NCI-H2081 treated with DMSO at 0.1 percent for 48 hours (cell line): Measurements from ENCODE around the gene PARVA.

Source experiments
- DNase-seq: peaks from one replicate; lab custom pipeline; 2025; lab: John Stamatoyannopoulos, UW

The PARVA gene

DNA sequence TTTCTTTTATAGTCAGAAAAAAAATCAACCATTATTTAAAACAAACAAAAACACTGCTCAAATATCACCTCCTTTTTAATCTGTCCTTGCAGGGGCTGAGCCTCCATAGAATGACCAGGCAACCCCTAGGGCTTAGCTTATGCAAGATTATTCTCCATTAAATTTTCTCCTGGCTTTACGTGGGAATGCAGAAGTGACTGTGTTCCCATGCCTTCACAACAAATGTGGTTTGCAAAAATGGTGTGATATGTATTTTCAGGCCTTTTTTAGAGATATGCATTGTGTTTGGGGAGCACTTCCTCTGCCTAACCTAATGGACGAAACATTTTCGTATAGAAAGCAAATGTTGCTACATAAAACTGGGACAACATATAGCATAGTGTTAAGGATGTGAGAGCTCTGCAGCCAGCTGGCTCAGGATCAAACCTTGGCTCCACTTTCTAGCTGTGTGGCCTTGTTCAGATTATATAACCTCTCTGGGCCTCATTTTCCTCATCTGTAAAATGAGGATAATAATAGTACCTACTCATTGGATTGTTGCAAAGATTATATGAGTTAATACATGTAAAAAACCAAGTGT lies 82.6 kb downstream of the PARVA start:
- DNase-seq: no peak

DNA sequence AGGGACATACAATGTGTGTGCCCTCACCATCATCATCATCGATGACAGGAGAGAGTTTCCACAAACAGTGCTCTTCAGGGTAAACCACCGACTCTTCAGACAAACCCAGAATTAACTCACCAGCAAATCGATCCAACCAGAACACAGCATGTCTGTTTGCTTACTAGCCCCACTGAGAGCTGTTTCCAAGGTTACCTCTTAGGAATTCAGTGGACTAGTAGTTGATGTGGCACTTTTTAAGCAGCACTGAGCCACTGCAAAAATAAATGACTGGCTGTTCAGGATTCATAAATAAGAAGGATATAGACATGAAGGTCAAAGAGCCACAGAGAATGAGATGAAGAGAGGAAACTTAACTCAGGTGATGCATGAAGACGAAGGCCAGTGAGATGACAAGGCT lies 83.1 kb downstream of the PARVA start:
- DNase-seq: no peak

DNA sequence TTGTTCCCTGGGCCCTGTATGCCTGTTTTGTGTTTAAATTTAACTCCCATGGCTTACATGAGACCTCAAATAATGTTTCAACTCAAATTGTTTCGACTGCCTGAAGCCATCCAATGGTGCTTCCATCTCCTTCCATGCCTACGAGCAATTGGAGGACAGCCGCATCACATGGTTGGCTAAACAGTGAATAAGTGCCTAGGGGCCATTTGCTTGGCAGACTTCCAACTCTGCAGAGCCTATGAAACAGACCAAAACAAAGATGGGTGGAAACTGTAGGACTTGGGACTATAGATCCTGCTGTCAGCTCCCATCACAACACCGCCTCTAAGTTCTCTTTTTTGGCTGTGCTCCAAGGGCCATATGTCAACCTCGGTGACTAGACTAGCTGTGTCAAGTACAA lies 84.1 kb downstream of the PARVA start:
- DNase-seq: no peak

DNA sequence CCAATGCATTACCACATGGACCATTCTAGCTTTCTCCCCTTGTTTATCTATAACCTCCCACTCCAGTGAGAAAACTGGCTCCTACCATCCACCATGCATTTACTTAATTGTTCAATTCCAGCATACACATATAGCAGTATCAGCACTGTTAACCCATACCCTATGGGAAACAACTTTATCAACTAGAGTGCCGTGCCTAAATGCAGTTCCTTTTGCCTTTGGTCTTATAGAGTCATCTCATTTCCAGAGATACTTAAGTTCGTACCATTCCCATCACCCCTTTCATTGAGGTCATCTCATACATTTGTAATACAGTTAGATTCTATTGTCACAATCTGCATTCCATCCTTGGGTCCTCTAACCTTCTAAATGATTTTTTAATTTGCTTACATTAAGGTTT lies 86.9 kb downstream of the PARVA start:
- DNase-seq: no peak

DNA sequence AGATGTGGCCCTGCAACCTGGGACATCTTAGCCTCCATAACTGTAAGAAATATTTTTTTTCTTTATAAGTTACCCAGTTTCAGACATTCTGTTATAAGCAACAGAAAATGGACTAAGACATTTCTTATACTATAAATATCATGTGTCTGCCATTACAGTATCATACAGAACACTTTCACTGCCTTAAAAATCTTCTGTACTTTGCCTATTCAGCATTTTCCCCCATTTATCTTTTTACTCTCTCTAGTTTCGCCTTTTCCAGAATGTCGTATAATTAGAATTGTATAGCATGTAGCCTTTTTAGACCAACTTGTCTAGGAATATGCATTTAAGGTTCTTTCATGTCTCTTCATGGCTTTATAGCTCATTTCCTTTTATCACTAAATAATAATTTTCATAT lies 88.0 kb downstream of the PARVA start:
- no peak for DNase-seq

DNA sequence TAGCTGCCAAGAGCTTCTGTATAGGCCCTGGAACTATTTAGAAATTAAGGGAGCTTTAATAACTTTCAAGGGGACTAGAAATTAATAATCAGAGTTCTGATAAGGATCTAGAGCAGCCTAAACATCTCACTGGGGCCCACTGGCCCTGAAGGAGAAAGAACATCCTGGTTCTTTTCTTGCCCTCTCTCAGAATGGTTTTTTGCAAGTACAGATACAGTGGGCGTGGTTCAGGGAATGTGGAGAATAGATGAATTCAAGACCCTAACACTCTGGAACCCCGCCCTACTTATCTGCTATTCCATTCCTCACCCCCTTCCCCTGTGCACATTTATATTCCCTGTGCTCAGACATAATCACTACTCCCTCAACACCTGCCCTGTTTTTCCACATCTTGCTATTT lies 90.2 kb downstream of the PARVA start:
- DNase-seq: no peak

DNA sequence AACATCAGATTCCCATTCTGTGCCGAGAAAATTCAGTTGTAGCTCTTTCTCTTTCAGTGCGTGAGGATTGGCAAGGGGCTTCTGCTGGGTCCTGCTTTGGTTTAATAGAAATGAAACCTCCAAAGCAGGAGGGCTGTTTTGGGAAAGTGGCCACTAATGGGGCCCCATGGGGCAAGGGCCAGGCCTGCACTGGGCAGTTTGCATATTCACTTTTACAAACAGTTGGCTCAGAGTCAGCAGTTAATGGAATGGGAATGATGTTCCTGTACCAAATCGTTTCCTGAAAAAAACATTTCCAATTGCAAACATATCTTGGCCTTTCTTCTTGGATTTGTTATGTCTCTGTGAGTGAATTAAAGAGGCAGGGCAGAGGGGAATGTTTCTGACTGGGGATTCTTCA lies 92.1 kb downstream of the PARVA start:
- DNase-seq: no peak

DNA sequence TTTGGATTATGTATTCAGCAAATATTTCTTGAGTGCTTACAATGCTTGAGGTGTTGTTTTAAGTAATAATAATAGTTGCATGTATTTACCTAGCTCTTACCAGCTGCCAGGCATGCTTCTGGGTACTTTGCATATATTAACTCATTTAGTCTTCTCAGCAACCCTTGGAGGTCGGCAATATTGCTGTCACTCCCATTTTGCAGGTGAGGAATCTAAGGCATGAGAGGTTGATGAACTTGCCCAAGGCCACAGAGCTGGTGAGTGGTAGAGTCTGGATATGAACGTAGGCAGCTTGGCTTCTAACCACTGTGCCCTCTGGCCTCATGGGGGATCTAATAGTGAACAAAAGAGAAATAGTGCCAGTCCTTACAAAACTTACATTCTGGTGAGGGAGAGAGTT lies 92.9 kb downstream of the PARVA start:
- no peak for DNase-seq

DNA sequence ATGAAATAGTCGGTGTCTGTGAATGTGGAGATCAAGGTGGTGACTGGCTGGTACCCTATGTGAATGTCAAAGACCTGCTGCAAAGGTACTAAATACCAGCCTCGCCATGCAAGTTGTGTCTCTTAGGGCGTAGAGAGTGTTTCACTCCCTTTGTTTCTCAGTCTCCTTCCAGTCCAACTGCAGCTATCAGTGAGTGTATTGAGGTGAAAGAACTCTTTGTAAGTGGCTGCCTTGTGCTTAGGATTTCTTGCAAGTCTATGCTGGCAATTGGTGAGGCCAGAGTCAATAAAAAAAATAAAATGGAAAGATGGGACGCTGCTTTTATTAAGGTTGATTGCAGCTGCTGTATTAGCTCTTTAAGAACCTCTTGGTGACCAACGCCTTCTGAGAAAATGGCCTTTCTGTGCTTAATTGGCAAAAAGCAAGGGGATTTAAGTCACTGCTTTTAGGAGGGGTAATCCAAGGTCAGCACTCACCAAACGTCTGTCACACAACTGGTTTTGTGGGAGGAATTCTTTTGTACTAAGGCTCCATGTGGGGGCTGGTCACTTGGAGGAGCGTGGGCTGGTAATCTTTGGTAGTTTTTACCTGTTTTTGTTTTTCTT lies 95.1 kb downstream of the PARVA start:
- no peak for DNase-seq

DNA sequence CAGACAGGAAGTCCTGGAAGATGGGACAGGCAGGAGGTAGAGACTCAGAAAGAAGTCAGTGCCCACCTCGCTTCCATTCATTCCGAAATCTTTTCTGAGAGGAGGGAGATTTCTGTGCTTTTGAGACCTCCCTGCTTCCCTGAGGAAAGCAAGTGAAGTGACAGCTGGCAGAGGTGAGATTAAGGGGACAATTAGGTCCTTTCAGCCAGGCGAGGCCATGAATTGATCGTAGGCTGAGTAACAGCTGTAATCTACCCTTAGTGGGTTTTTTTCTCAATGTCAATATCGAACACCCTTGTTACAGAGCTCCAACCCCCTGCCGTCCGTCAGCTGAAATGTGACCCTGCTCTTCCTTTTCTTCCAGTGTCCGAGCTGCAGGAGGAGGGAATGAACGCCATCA lies 96.0 kb downstream of the PARVA start:
- no peak for DNase-seq

DNA sequence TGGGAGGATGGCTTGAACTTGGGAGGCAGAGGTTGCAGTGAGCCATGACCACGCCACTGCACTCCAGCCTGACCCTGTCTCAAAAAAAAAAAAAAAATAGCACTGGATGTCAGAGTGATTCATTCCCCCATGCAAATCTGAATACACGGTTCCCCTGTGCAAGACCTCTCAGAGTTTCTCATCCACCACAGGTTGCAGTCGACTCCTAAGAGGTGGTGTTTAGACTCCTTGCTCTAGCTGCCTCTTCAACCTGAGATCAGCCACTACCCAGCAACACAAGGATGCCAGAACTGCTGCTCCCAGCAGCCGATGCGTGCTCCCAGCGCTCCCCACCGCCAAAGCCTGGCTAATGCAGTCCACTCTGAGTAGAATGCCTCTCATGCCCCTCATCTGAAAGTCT lies 97.5 kb downstream of the PARVA start:
- no peak for DNase-seq

DNA sequence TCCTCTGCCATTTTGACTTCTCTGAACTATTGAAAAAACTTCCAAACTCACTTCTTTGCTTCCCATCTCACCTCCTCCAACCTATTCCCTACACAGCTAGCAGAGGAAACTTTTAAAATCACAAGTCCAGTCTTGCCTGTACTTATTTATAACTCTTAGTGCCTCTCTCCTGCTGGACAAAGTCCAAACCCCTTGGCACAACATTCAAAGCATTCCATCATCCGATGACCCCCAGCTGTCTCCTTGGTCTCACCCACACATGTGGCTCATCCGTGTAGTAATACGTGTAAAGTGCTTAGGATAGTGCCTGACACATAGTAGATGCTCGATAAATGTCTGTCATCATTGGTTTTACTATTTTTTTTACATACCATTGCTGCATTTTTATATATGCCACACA lies 101.4 kb downstream of the PARVA start:
- no peak for DNase-seq

DNA sequence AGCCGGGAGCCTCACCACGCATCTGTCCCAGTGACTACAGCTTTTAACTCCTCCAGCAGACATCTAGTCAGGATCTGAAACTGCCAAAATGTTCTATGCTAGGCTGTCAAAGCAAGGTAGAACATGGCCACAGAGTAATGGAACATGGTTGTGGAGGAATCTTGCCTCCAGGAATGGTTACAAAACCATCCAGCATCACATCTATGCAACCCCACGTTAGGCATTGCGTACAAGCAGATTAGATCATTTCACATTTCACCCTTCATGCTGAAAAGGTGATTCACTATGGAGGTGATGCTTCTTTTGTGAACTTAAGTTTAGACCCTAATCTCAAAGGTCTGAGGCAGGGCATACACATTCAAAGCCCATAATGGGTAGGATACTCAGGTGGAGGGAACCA lies 103.0 kb downstream of the PARVA start:
- DNase-seq: no peak

DNA sequence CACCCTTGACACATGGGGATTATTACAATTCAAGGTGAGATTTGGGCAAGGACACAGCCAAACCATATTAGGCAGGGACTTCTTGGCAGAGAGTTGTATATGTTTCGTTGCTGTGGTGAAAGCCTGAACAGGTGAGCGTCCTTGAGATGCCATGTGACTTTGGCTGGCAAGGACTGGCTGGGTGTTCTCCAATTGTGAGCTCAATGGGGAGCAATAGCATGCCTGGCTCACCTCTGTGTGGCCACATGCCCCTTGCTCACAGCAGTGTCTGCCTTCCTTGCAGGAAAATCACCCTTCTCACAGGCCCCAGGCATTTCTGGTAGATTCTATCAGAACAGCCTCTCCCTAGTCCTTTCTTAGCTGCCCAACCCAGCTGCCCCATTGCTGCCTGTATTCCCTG lies 105.5 kb downstream of the PARVA start:
- no peak for DNase-seq

DNA sequence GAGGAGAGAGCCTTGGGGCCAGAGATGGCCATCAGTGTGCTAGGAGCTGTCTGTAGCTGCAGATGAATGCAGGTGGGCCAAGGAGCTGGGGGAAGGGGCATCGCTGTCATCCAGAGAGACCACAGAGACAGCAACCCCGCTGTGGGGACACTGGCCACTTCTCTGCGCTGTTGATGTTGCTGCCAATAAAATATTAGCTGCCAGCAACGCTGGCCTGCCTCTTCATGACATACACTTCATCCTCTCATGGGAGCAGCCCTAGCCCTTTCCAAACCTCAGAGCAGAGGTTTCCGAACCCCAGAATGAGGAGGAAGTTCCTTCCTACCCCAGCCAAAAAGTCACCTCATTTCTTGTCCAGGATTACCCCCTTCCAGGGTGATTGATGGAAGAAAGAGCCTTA lies 106.2 kb downstream of the PARVA start:
- no peak for DNase-seq

DNA sequence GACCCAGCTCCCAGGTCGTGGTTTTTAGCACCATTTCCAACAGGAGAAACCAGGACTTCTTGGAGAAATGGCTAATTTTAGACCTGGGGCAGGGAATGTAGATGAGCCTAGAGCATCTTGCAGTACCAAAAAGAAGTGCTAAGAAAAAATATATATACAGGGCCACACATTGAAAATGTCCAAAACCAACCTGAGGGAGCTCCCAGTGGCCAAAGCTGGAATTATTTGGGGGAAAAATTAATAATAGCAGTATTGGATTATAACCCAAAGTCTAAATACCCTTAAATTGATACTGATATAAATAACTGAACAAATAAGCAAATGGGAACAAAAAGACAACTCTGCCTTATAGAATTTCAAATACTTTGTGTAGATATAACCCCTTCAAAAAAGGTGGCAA lies 108.0 kb downstream of the PARVA start:
- DNase-seq: no peak

DNA sequence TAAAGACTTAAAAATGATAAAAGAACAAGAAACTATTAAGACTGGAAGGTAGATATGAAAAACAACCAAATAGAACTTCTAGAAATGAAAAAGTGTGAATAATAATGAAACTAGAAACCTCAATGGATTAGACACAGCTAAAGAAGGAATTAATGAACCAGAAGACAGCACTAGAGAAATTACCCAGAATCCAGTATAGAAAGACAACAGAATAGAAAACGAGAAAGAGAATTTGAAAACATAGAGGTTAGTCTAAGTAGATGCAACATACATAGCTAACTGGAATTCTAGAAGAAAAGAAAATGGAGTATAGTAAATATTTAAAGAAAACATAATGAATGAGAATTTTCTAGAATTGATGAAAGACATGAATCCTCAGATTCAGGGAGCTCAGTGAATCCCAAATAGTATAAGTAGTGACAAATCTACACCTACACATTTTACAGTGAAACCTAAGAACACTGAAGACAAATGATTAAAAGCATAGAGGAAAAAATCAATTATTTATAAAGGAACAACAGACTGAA lies 111.9 kb downstream of the PARVA start:
- DNase-seq: no peak

DNA sequence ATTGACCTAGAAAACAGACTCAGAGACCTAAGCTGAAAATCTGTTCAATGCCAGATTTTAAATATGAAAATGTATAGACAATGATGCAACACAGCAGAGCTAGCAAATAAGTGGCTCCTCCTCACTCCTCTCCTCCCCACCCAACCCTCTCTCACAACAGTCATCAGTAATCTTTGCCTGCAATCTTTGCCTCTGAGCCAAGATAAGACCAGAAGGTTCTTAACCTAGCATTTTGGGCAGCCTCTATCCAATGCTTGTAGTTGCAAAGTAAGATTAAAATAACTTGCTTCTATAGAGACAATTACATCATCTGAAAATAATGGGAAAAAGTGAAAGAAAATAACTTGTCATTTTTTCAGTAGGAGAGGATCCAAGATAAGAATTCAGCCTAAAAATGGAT lies 117.3 kb downstream of the PARVA start:
- no peak for DNase-seq

DNA sequence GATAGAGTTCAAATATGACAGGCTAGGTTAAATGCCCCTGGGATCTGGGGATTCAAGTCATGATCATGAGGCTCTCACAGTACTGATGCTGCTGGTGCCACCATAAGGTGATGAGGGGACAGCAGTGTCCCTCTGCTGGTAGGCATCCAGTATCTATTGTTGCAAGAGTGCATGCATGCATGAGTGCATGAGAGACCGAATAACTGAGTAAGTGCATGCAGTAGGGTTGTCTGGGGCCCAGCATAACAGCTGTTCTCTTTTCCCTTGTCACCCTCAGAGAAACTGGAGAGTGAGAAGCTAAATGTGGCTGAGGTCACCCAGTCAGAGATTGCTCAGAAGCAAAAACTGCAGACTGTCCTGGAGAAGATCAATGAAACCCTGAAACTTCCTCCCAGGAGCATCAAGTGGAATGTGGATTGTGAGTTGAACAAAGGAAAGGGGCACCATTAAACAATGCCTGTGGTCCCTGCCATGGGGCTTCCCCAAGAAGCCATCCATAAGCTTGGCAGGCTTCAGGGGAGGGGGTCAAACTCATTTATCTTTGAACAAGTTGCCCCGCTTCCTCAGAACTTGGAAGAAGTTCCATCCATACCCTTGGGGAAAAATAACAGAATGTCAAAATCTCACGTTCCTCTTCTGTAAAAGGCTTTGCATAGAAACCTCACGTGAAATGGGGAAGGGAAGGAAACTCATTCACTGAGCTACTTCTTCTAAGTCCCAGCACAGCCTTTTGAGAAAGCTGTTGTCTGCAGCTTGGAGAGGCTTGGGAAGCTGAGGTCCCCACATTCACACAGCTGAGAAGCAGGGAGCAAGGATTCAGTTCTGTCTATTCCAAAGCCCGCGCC lies 119.0 kb downstream of the PARVA start:
- no peak for DNase-seq

DNA sequence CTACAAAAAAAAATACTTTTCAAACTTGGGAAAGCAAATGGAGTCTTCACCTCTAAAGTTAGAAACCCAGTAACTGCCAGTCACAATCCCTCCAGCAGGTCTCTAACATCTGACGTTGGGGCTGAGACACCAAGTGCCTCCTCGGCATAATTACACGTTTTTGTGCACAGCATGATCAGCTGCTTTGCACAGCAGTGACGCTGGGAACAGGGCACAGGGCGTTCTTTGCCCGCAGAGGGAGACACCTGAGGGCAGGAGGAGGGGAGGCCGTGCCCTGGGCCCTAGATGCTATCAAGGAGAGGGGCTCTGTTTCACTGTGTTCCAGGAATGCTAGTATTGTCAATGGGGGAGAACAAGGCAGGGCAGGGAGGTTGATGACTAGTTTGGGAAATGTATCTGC lies 120.1 kb downstream of the PARVA start:
- DNase-seq: no peak

DNA sequence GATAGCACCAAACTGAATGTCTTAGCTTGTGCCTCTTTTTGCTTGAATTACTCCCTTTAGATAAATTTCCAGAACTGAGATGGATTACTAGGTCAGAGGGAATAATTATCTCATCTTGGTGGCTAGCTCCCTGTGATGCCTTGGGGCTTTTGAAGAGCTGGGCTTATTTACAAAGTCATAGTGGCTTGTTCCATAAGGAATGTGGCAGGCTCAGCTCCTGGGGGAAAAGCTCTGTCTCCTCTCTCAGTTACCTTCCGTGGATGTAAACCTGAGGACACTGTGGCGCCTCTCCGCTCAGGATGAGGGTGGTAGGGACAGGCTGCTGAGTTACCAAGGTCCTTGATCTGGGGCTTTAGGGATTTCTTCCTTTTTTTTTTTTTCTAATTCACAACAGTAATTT lies 121.7 kb downstream of the PARVA start:
- DNase-seq: no peak

DNA sequence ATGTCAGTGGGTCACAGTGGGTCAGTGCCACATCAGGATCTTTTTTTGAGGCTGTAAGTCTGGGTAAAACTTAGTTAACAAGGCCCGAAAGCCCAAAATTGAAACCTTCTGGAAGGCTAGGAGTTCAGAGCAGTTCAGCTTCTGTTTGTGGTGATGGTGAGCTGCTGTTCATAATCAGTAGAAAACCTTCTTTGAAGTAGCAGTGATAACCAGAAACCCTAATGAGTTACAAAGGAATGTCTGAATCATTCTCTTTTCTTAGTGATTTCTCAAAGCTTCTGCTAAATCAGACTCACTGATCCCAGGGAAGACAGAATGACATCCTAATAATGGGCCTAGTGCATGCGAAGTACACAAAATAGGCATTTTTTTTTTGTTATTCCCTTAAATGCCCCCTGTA lies 124.7 kb downstream of the PARVA start:
- DNase-seq: no peak

DNA sequence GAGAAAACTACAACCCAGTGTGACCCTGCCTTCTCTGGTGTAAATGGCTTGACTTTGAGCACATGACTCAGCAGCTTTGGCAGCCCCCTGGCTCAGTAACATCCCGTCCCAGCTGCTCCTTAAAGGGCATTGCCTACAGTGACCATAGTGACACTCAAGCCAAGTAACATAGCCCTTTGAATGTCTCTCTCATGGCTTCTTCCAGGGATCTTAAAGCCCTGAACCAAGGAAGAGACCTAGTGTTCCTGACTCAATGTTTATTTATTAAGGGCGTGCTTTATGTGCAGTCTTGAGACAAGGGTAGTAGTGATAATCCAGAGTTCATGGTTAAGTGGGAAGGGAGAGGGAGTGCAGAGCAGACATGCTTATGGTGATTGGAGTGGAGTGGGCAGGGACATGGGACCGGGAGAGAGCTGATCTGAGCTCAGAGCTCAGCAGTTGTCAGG lies 125.7 kb downstream of the PARVA start:
- no peak for DNase-seq
